ENCODE data around the gene RBM12. TPM values are rescaled to one million over a fixed set of nuclear protein-coding genes. Genes with fewer than 3 reads are reported as not detected.

The RBM12 gene
- total and polyA plus RNA-seq, 8 donors = 7.9 to 147 (median 24.2) TPM

DNA sequence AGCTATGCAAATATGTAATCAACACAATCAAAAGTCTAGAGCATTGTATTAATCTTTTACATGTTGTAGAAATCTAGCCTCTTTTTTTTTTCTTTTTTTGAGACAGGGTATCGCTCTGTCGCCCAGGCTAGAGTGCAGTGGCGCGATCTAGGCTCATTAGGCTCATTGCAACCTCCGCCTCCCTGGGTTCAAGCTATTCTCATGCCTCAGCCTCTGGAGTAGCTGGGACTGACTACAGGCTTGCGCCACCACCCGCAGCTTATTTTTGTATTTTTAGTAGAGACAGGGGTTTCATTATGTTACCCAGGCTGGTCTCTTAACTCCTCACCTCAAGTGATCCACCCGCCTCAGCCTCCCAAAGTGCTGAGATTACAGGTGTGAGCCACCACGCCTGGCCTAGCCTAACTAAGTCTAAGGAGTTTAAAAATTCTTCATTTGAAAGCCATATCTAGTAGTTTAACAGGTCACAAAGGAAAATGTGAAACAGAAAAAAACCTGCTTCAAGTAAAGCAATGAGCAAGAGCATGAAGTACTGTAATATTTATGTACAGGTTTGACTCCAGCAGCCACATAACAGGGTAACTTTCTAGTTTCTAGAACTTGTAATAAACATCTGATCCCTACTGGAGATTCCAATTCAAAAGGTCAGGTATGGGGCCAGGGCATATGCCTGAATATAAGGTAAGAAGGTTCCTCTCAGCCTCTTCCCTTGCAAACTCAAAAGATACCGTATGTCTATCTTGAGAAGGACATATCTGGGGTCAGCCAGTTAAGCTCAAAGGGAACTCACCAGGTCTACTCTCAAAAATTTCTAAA is 4.4 kb downstream of the RBM12 start:
- Histone ChIP-seq H3K4me3 (peak overlapping the region in 1 of 4 donors; percentile 72), H3K27me3 (no peaks in the 10 kb centered on the region), H3K4me1 (peaks cover 46 to 78% (median 71%) of the 10 kb centered on the region in 4 donors), H3K27ac (peak overlapping the region in 1 of 5 donors; percentile 49), H3K36me3 (peaks cover 0 to 8% (median 3%) of the 10 kb centered on the region in 4 donors), H3K9me3 (no peaks in the 10 kb centered on the region)
- TF ChIP-seq POLR2AphosphoS5 (IDR thresholded peaks at IDR 0.05) (no peak), EP300 (IDR thresholded peaks at IDR 0.05) (no peak), POLR2A (IDR thresholded peaks at IDR 0.05) (no peak)
- TF ChIP-seq, protein P1, sequence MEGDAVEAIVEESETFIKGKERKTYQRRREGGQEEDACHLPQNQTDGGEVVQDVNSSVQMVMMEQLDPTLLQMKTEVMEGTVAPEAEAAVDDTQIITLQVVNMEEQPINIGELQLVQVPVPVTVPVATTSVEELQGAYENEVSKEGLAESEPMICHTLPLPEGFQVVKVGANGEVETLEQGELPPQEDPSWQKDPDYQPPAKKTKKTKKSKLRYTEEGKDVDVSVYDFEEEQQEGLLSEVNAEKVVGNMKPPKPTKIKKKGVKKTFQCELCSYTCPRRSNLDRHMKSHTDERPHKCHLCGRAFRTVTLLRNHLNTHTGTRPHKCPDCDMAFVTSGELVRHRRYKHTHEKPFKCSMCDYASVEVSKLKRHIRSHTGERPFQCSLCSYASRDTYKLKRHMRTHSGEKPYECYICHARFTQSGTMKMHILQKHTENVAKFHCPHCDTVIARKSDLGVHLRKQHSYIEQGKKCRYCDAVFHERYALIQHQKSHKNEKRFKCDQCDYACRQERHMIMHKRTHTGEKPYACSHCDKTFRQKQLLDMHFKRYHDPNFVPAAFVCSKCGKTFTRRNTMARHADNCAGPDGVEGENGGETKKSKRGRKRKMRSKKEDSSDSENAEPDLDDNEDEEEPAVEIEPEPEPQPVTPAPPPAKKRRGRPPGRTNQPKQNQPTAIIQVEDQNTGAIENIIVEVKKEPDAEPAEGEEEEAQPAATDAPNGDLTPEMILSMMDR (IDR thresholded peaks at IDR 0.05) = no peak
- intact Hi-C loops (cut with DNase I; ENCODE audit: low total_unique reads) = no loop called here
- DNase-seq = no peak
- 85 to 87% (median 87%) methylated on average over 10 of the region's 10 CpGs for WGBS, 5 donors

DNA sequence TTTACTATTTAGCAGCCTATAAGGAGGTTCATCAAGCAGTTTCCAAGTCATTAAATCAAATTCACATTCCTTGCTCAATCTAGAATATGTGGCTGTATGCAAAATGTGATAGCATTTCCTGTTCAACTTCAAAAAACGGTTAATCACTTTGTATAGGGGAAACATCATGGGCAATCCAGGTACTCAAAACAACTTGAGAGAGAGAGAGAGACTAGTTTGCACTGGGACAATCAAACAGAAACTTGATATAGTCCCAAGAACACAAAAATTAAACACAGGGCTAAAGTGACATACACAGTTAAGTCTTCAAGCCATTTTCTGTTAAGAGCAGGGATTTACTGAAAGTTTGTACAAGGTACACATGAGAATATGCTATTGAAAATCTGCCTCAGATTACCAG is 7.4 kb downstream of the RBM12 start:
- TF ChIP-seq POLR2A (IDR thresholded peaks at IDR 0.05) = no peak
- no peak for TF ChIP-seq EP300 (IDR thresholded peaks at IDR 0.05)
- TF ChIP-seq POLR2AphosphoS5 (IDR thresholded peaks at IDR 0.05) = no peak
- TF ChIP-seq, protein P1 (IDR thresholded peaks at IDR 0.05) = no peak
- intact Hi-C loops (cut with DNase I; ENCODE audit: low total_unique reads) = no loop called here
- 2 to 13% (median 6%) methylated on average over 1 of the region's 1 CpG for WGBS, 5 donors
- no peak for DNase-seq
- Histone ChIP-seq H3K4me1 (peaks cover 38 to 75% (median 65%) of the 10 kb centered on the region in 4 donors), H3K27me3 (no peaks in the 10 kb centered on the region), H3K9me3 (no peaks in the 10 kb centered on the region), H3K4me3 (no peak overlapping the region), H3K27ac (peak overlapping the region in 2 of 5 donors; percentile 2 to 47), H3K36me3 (peaks cover 23 to 38% (median 33%) of the 10 kb centered on the region in 4 donors)

DNA sequence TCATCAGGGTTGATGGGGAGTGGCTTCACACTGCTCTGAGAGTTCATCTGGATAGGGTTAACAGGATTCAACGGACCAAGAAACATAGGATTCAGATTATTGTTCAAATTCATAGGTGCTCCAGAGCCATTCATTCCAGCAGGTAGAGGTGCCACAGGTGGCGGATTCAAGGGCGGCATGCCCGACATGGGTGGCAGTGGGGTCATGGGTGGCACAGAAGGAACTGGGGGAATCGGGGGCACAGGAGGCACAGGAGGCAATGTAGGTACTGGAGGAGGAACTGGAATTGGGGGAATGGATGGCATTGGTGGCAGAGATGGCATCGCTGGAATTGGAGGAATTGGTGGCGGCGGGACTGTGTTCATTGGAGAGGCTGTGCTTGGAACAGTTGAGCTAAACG is 10.3 kb downstream of the RBM12 start:
- no peak for TF ChIP-seq EP300 (IDR thresholded peaks at IDR 0.05)
- TF ChIP-seq POLR2A (IDR thresholded peaks at IDR 0.05) = no peak
- TF ChIP-seq POLR2AphosphoS5 (IDR thresholded peaks at IDR 0.05) = no peak
- TF ChIP-seq, protein P1 (IDR thresholded peaks at IDR 0.05) = no peak
- intact Hi-C loops (cut with DNase I; ENCODE audit: low total_unique reads) = no loop called here
- no peak for DNase-seq
- no peaks in the 10 kb centered on the region for H3K9me3 ChIP-seq
- no peaks in the 10 kb centered on the region for H3K27me3 ChIP-seq
- no peak overlapping the region for H3K27ac ChIP-seq
- 90 to 98% (median 97%) methylated on average over 9 of the region's 9 CpGs for WGBS, 5 donors
- H3K36me3 ChIP-seq = peaks cover 23 to 43% (median 36%) of the 10 kb centered on the region in 4 donors
- H3K4me3 ChIP-seq = no peak overlapping the region
- peaks cover 20 to 75% (median 55%) of the 10 kb centered on the region in 4 donors for H3K4me1 ChIP-seq

DNA sequence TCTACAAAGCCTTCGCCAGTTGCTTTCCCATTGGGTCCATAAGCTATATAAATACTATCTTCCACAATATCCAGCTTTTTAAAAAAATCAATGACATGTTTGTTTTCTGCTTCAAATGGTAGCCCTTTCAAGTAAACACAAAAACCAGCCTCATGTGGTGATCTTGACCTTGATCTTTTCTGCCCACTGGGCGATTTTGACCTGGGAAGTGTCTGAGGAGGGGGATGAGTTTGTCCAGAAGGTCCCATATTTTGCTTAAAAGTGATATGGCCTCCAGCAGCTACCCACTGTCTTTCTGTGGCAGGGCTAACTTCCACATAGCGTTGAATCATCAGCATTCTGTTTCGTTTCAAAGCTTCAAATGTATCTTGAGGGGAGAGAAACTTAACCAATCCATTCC is 10.8 kb downstream of the RBM12 start:
- intact Hi-C loops (cut with DNase I; ENCODE audit: low total_unique reads) = no loop called here
- DNase-seq = no peak
- TF ChIP-seq POLR2AphosphoS5 (IDR thresholded peaks at IDR 0.05) (no peak), POLR2A (IDR thresholded peaks at IDR 0.05) (no peak), EP300 (IDR thresholded peaks at IDR 0.05) (no peak)
- TF ChIP-seq, protein P1 (IDR thresholded peaks at IDR 0.05) = no peak
- no peaks in the 10 kb centered on the region for H3K27me3 ChIP-seq
- no peak overlapping the region for H3K27ac ChIP-seq
- 87 to 97% (median 95%) methylated on average over 4 of the region's 4 CpGs for WGBS, 5 donors
- peaks cover 22 to 75% (median 52%) of the 10 kb centered on the region in 4 donors for H3K4me1 ChIP-seq
- no peak overlapping the region for H3K4me3 ChIP-seq
- H3K9me3 ChIP-seq = no peaks in the 10 kb centered on the region
- H3K36me3 ChIP-seq = peaks cover 23 to 43% (median 36%) of the 10 kb centered on the region in 4 donors

Measured in stomach (tissue), 9 donors.